K562 (cell line): ENCODE measurements around the gene GNAT1. TPM values are rescaled to one million over a fixed set of nuclear protein-coding genes. Genes with fewer than 3 reads are reported as not detected.

Source experiments
- EP400 ChIP-seq: fragments of 450-650 bp; IDR thresholded peaks from 2 replicates; pipeline ENCODE4 v1.6.1; 2017; ENCODE audit warnings: antibody characterized with exemption, mild to moderate bottlenecking, moderate library complexity
- GABPB1 ChIP-seq: sonication (generic); formaldehyde crosslinking; IDR thresholded peaks from 2 replicates; pipeline ENCODE4 v1.8.0; 2022; ENCODE audit warnings: mild to moderate bottlenecking, missing genetic modification reagents
- JUN ChIP-seq, 2 experiments: sonication (generic) in 1 of 2; formaldehyde crosslinking in 1 of 2; IDR thresholded peaks; 2 replicates each; pipeline versions ENCODE4 v1.6.1 to v1.8.0; 2012 to 2022; ENCODE audit warnings: borderline replicate concordance in 2 of 2, mild to moderate bottlenecking in 2 of 2, improper control_type of control experiment in 1 of 2, low read depth in 1 of 2, low read length in 1 of 2, missing genetic modification reagents in 1 of 2
- SP1 ChIP-seq: sonication (generic); formaldehyde crosslinking; IDR thresholded peaks from 2 replicates; pipeline ENCODE4 v1.8.1; 2022; ENCODE audit warnings: mild to moderate bottlenecking, missing genetic modification reagents
- STAG1 ChIP-seq: sonication (generic); formaldehyde crosslinking; IDR thresholded peaks from 2 replicates; pipeline ENCODE4 v1.5.0; 2020; ENCODE audit warnings: missing genetic modification reagents, borderline replicate concordance
- ZBTB33 ChIP-seq: sonication (generic); formaldehyde crosslinking; IDR thresholded peaks from 2 replicates; pipeline ENCODE4 v1.8.1; 2023; ENCODE audit warnings: mild to moderate bottlenecking, missing genetic modification reagents
- ZBTB43 ChIP-seq: sonication (generic); formaldehyde crosslinking; IDR thresholded peaks from 2 replicates; pipeline ENCODE4 v1.8.0; 2023; ENCODE audit warnings: mild to moderate bottlenecking, missing genetic modification reagents
- ZNF165 ChIP-seq: fragments of 250-450 bp; sonication (Bioruptor Pico); IDR thresholded peaks from 2 replicates; pipeline ENCODE4 v1.4.0; 2020; ENCODE audit warnings: borderline replicate concordance
- ZZZ3 ChIP-seq: fragments of 450-650 bp; IDR thresholded peaks from 2 replicates; pipeline ENCODE4 v1.6.1; 2016; ENCODE audit warnings: antibody characterized with exemption, mild to moderate bottlenecking, moderate library complexity
- polyA plus RNA-seq, 8 experiments: library from polyadenylated mRNA; depleted of rRNA in 4 of 8; stranded (reverse) in 5 of 8; unstranded in 3 of 8; fragments of >200 nt; fragmentation: Nextera tagmentation in 2 of 8; fragmentation: Illumina TruSeq in 1 of 8; extraction: Ambion mirVana in 2 of 8; extraction: Trizol in 1 of 8; gene quantifications; 2 replicates each; pipeline versions ENCODE4 v1.2.1 to v1.2.3, GENCODE V29; 2011 to 2014; ENCODE audit warnings: inconsistent platforms in 1 of 8, missing spikeins in 1 of 8
- total RNA-seq, 7 experiments: library from RNA; depleted of rRNA in 6 of 7; stranded (reverse); fragments of >200 nt in 6 of 7; fragmentation: Illumina TruSeq in 2 of 7; extraction: Trizol in 2 of 7; gene quantifications; 2 replicates each; pipeline versions ENCODE4 v1.2.1 to v1.2.3, GENCODE V29; 2011 to 2021; ENCODE audit warnings: low replicate concordance in 1 of 7

Gene GNAT1
- total and polyA plus RNA-seq, 9 of the 15 experiments (the other 6 are each of a cell fraction or from before 2014, with no cell fraction given) = not detected

DNA sequence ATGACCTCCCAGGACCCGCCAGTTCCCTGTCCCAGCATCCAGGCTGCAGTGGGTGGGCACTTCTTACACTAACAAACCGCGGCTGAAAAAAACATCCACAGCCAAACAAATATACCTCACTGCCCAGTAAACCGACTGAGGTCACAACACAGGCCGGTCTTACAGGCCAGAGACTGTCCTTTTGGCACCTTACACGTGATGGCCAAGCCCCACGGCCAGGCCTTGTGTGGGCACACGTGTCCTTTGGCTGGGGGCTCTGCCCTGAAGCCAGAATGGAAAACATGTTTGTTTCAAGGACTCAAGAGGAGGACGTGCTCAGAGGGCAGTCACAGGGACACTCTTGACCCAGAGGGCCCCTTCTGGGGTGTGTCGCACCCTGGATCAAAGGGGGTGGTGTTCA is 23.4 kb downstream of the GNAT1 start (continued):
- TF ChIP-seq ZNF165 (CRISPR knock-in tag) = no peak
- no peak for TF ChIP-seq ZBTB33 (CRISPR knock-in tag)
- no peak for TF ChIP-seq ZBTB43
- no peak for TF ChIP-seq STAG1
- TF ChIP-seq ZZZ3 = no peak
- no peak for TF ChIP-seq GABPB1 (CRISPR knock-in tag)
- no peak for TF ChIP-seq EP400
- TF ChIP-seq JUN (IDR thresholded peaks at IDR 0.05; ENCODE audit: borderline replicate concordance, low read depth, low read length) = no peak
- no peak for TF ChIP-seq JUN (CRISPR knock-in tag; IDR thresholded peaks at IDR 0.05; ENCODE audit: borderline replicate concordance)
- no peak for TF ChIP-seq SP1
